Measurements from ENCODE around the gene CNPY1. TPM values are rescaled to one million over a fixed set of nuclear protein-coding genes. Genes with fewer than 3 reads are reported as not detected.
"Not testable (repeated sequence)": the region's sequence is repeated elsewhere in the genome, so short reads cannot be mapped to it uniquely, and the experiment has no call there.

The CNPY1 gene
- total RNA-seq, 1 experiment from 2014 or later: not detected

- Histone ChIP-seq H3K79me2 (ENCODE audit: low read length) (no peaks in the 10 kb centered on the region), H3K4me1 (ENCODE audit: low read length) (no peaks in the 10 kb centered on the region), H3K4me2 (ENCODE audit: low read depth, low read length, poor library complexity, severe bottlenecking) (no peak overlapping the region), H3K27me3 (ENCODE audit: low read length) (no peaks in the 10 kb centered on the region), H3K27ac (ENCODE audit: low read length) (no peak overlapping the region), H4K20me1 (ENCODE audit: insufficient read depth, low read depth, low read length) (no peaks in the 10 kb centered on the region), H3K36me3 (ENCODE audit: insufficient read depth, low read length) (no peaks in the 10 kb centered on the region), H3K9me3 (ENCODE audit: low read length) (no peaks in the 10 kb centered on the region), H3K9me2 (replicated peaks; ENCODE audit: insufficient read depth, low read length) (no peaks in the 10 kb centered on the region), H3K4me3 (ENCODE audit: low read length) (no peak overlapping the region), H2AFZ (ENCODE audit: low read length) (no peak overlapping the region), H3K9ac (ENCODE audit: low read length) (no peak overlapping the region)
- DNase-seq: no peak
These were observed 21.4 kb upstream of the CNPY1 start for GRCh38 chr7:155567646-155568332.

GRCh38 chr7:155566011-155566836 lies 19.9 kb upstream of the CNPY1 start:
- H2AFZ ChIP-seq (ENCODE audit: low read length): no peak overlapping the region
- no peaks in the 10 kb centered on the region for H3K4me1 ChIP-seq (ENCODE audit: low read length)
- DNase-seq: no peak
- H4K20me1 ChIP-seq (ENCODE audit: insufficient read depth, low read depth, low read length): no peaks in the 10 kb centered on the region
- H3K4me3 ChIP-seq (ENCODE audit: low read length): no peak overlapping the region
- H3K36me3 ChIP-seq (ENCODE audit: insufficient read depth, low read length): no peaks in the 10 kb centered on the region
- H3K9me3 ChIP-seq (ENCODE audit: low read length): no peaks in the 10 kb centered on the region
- no peak overlapping the region for H3K4me2 ChIP-seq (ENCODE audit: low read depth, low read length, poor library complexity, severe bottlenecking)
- no peaks in the 10 kb centered on the region for H3K9me2 ChIP-seq (replicated peaks; ENCODE audit: insufficient read depth, low read length)
- H3K27ac ChIP-seq (ENCODE audit: low read length): no peak overlapping the region
- H3K9ac ChIP-seq (ENCODE audit: low read length): no peak overlapping the region
- no peaks in the 10 kb centered on the region for H3K79me2 ChIP-seq (ENCODE audit: low read length)
- H3K27me3 ChIP-seq (ENCODE audit: low read length): no peaks in the 10 kb centered on the region

GRCh38 chr7:155565596-155565995 lies 19.2 kb upstream of the CNPY1 start:
- Histone ChIP-seq H3K9me2 (replicated peaks; ENCODE audit: insufficient read depth, low read length) (no peaks in the 10 kb centered on the region), H3K4me1 (ENCODE audit: low read length) (no peaks in the 10 kb centered on the region), H3K9ac (ENCODE audit: low read length) (no peak overlapping the region), H3K79me2 (ENCODE audit: low read length) (no peaks in the 10 kb centered on the region), H3K4me3 (ENCODE audit: low read length) (no peak overlapping the region), H3K27me3 (ENCODE audit: low read length) (no peaks in the 10 kb centered on the region), H3K27ac (ENCODE audit: low read length) (no peak overlapping the region), H3K4me2 (ENCODE audit: low read depth, low read length, poor library complexity, severe bottlenecking) (no peak overlapping the region), H2AFZ (ENCODE audit: low read length) (no peak overlapping the region), H3K36me3 (ENCODE audit: insufficient read depth, low read length) (no peaks in the 10 kb centered on the region), H4K20me1 (ENCODE audit: insufficient read depth, low read depth, low read length) (no peaks in the 10 kb centered on the region), H3K9me3 (ENCODE audit: low read length) (no peaks in the 10 kb centered on the region)
- no peak for DNase-seq

GRCh38 chr7:155562976-155563375 lies 16.6 kb upstream of the CNPY1 start:
- H3K4me2 ChIP-seq (ENCODE audit: low read depth, low read length, poor library complexity, severe bottlenecking); H3K4me3 ChIP-seq (ENCODE audit: low read length); H3K79me2 ChIP-seq (ENCODE audit: low read length); H3K4me1 ChIP-seq (ENCODE audit: low read length); H3K9me3 ChIP-seq (ENCODE audit: low read length); H2AFZ ChIP-seq (ENCODE audit: low read length); H3K9ac ChIP-seq (ENCODE audit: low read length); H3K27ac ChIP-seq (ENCODE audit: low read length); H3K36me3 ChIP-seq (ENCODE audit: insufficient read depth, low read length); H3K27me3 ChIP-seq (ENCODE audit: low read length); DNase-seq; H4K20me1 ChIP-seq (ENCODE audit: insufficient read depth, low read depth, low read length); H3K9me2 ChIP-seq (replicated peaks; ENCODE audit: insufficient read depth, low read length): not testable (repeated sequence)

GRCh38 chr7:155562106-155562505 lies 15.7 kb upstream of the CNPY1 start:
- Histone ChIP-seq H3K4me3 (ENCODE audit: low read length) (no peak overlapping the region), H2AFZ (ENCODE audit: low read length) (no peak overlapping the region), H3K4me2 (ENCODE audit: low read depth, low read length, poor library complexity, severe bottlenecking) (no peak overlapping the region), H3K4me1 (ENCODE audit: low read length) (no peaks in the 10 kb centered on the region), H3K36me3 (ENCODE audit: insufficient read depth, low read length) (no peaks in the 10 kb centered on the region), H3K9me2 (replicated peaks; ENCODE audit: insufficient read depth, low read length) (no peaks in the 10 kb centered on the region), H3K79me2 (ENCODE audit: low read length) (no peaks in the 10 kb centered on the region), H3K27ac (ENCODE audit: low read length) (no peak overlapping the region), H3K9ac (ENCODE audit: low read length) (no peak overlapping the region), H3K27me3 (ENCODE audit: low read length) (no peaks in the 10 kb centered on the region), H4K20me1 (ENCODE audit: insufficient read depth, low read depth, low read length) (no peaks in the 10 kb centered on the region), H3K9me3 (ENCODE audit: low read length) (no peaks in the 10 kb centered on the region)
- DNase-seq: no peak

GRCh38 chr7:155560982-155561686 lies 14.8 kb upstream of the CNPY1 start:
- Histone ChIP-seq H3K27me3 (ENCODE audit: low read length) (no peaks in the 10 kb centered on the region), H3K4me3 (ENCODE audit: low read length) (no peak overlapping the region), H4K20me1 (ENCODE audit: insufficient read depth, low read depth, low read length) (no peaks in the 10 kb centered on the region), H3K9ac (ENCODE audit: low read length) (no peak overlapping the region), H3K27ac (ENCODE audit: low read length) (no peak overlapping the region), H3K36me3 (ENCODE audit: insufficient read depth, low read length) (no peaks in the 10 kb centered on the region), H3K4me2 (ENCODE audit: low read depth, low read length, poor library complexity, severe bottlenecking) (no peak overlapping the region), H3K79me2 (ENCODE audit: low read length) (no peaks in the 10 kb centered on the region), H3K4me1 (ENCODE audit: low read length) (no peaks in the 10 kb centered on the region), H3K9me2 (replicated peaks; ENCODE audit: insufficient read depth, low read length) (no peaks in the 10 kb centered on the region), H3K9me3 (ENCODE audit: low read length) (no peaks in the 10 kb centered on the region), H2AFZ (ENCODE audit: low read length) (no peak overlapping the region)
- DNase-seq: no peak

- Histone ChIP-seq H3K79me2 (ENCODE audit: low read length) (no peaks in the 10 kb centered on the region), H3K9ac (ENCODE audit: low read length) (no peak overlapping the region), H2AFZ (ENCODE audit: low read length) (no peak overlapping the region), H3K4me2 (ENCODE audit: low read depth, low read length, poor library complexity, severe bottlenecking) (no peak overlapping the region), H3K36me3 (ENCODE audit: insufficient read depth, low read length) (no peaks in the 10 kb centered on the region), H3K27ac (ENCODE audit: low read length) (no peak overlapping the region), H3K4me3 (ENCODE audit: low read length) (no peak overlapping the region), H3K4me1 (ENCODE audit: low read length) (no peaks in the 10 kb centered on the region), H3K27me3 (ENCODE audit: low read length) (no peaks in the 10 kb centered on the region), H4K20me1 (ENCODE audit: insufficient read depth, low read depth, low read length) (no peaks in the 10 kb centered on the region), H3K9me2 (replicated peaks; ENCODE audit: insufficient read depth, low read length) (no peaks in the 10 kb centered on the region), H3K9me3 (ENCODE audit: low read length) (no peaks in the 10 kb centered on the region)
- no peak for DNase-seq
These were observed 14.0 kb upstream of the CNPY1 start for GRCh38 chr7:155560196-155560885.
